HUES64 (cell line): Measurements from ENCODE around the gene CMA1.
"Not testable (repeated sequence)": the region's sequence is repeated elsewhere in the genome, so short reads cannot be mapped to it uniquely, and the experiment has no call there.

ENCODE experiments used
- H3K27ac ChIP-seq: 2 replicates; pipeline ENCODE4 v1.7.0; 2013; ENCODE audit warnings: low read depth, low read length, inconsistent platforms
- H3K27me3 ChIP-seq: 2 replicates; pipeline ENCODE4 v1.6.1; 2013; ENCODE audit warnings: mild to moderate bottlenecking, low read length; ENCODE audit not compliant: insufficient read depth
- H3K36me3 ChIP-seq: 2 replicates; pipeline ENCODE4 v1.6.1; 2013; ENCODE audit warnings: mild to moderate bottlenecking, low read length; ENCODE audit not compliant: insufficient read depth
- H3K4me1 ChIP-seq: 2 replicates; pipeline ENCODE4 v1.6.1; 2013; ENCODE audit warnings: mild to moderate bottlenecking, low read length, moderate library complexity; ENCODE audit not compliant: insufficient read depth
- H3K4me3 ChIP-seq: 2 replicates; pipeline ENCODE4 v1.5.1; 2013; ENCODE audit warnings: mild to moderate bottlenecking, low read length, moderate library complexity
- H3K9ac ChIP-seq: 2 replicates; pipeline ENCODE4 v1.6.1; 2013; ENCODE audit warnings: mild to moderate bottlenecking, low read depth, low read length
- H3K9me3 ChIP-seq: 2 replicates; pipeline ENCODE4 v1.6.1; 2013; ENCODE audit warnings: low read depth, low read length; ENCODE audit not compliant: insufficient read depth
- WGBS: fragments of 150-250, 120-280 bp; methylation state at CpG from one replicate; pipeline ENCODE4 v1.1.7; 2013; ENCODE audit warnings: missing lambda C conversion rate; 5-methylcytosine and 5-hydroxymethylcytosine counted together

The CMA1 gene

DNA sequence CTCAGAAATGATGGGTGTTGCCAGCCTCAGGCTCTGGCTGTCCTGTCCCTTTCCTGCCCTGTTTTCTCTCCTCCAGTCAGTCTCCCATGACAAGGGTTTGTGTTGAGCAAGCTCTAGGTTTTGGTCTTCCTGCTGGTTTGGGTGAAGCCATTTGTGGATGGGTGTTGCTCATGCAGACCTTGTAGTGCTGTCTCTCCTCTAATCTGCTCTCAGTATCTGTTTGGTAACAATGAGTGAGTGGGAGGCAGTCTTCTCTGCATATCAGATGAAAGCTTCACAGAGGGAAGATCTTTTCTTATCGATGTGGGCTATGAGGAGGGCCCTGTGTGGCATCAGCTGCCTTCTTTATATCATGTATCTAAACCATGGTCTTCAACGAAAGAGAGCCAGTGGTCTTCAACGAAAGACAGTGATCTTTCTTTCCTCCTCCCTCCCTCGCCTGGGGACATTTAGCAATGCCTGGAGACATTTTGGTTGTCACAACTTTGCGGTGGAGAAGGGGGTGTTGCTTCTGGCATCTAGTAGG, 3.6 kb downstream of the CMA1 start:
- Histone ChIP-seq H3K9me3 (no peaks in the 10 kb centered on the region), H3K4me1 (no peaks in the 10 kb centered on the region), H3K36me3 (no peaks in the 10 kb centered on the region), H3K27ac (no peak overlapping the region), H3K4me3 (no peak overlapping the region), H3K9ac (no peak overlapping the region), H3K27me3 (no peaks in the 10 kb centered on the region)
- WGBS: 87% methylated on average over 4 of the region's 5 CpGs

DNA sequence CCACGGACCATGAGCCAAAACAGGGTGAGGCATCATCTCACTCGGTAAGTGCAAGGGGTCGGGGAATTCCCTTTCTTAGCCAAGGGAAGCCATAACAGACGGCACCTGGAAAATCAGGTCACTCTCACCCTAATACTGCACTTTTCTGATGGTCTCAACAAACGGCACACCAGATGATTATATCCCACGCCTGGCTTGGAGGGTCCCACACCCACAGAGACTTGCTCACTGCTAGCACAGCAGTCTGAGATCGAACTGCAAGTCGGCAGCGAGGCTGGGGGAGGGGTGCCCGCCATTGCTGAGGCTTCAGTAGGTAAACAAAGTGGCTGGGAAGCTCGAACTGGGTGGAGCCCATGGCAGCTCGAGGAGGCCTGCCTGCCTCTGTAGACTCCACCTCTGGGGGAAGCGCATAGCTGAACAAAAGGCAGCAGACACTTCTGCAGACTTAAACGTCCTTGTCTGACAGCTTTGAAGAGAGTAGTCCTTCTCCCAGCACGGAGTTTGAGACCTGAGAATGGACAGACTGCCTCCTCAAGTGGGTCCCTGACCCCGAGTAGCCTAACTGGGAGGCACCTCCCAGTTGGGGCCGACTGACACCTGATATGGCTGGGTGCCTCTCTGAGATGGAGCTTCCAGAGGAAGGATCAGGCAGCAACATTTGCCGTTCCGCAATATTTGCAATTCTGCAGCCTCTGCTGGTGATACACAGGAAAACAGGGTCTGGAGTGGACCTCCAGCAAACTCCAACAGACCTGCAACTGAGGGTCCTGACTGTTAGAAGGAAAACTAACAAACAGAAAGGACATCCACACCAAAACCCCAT, 16.3 kb downstream of the CMA1 start:
- not testable (repeated sequence) for H3K27ac ChIP-seq, H3K4me3 ChIP-seq, H3K9me3 ChIP-seq, H3K27me3 ChIP-seq, H3K4me1 ChIP-seq, H3K9ac ChIP-seq, H3K36me3 ChIP-seq
- WGBS: 72% methylated on average over 19 of the region's 19 CpGs

DNA sequence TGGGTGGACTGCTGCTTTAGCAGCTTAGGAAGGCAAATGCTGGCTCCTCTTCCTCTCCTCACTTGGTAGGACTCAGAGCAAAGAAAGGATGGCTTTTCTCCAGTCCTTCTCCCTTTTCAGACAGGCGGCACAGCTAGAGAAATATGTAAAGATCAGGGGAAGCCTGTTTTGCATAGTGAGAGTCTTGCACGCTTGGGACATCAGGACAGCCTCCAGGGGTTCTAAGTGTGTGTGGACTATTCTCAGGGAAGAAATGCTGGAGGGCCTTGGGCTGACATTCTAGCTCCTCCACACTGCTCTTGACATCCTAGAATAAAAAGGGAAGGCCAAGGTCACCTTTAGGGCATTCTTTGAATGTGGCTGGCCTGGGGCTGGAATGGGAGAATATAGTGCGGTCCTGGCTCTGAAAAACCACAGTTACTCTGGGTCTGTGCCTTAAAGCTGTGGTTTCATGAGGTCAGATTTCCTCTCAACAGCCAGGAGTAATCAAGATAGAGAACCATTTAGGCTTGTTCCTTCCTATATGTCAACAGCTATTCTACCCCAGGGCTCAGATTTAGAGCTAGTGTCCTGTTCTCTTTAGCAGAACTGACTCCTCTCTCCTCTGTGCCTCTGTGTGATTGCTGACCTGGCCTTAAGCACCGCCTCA, 24.3 kb downstream of the CMA1 start:
- H3K4me3 ChIP-seq: no peak overlapping the region
- H3K27me3 ChIP-seq: no peaks in the 10 kb centered on the region
- no peak overlapping the region for H3K27ac ChIP-seq
- no peaks in the 10 kb centered on the region for H3K36me3 ChIP-seq
- no peaks in the 10 kb centered on the region for H3K9me3 ChIP-seq
- H3K4me1 ChIP-seq: no peaks in the 10 kb centered on the region
- WGBS: 62% methylated on average over 4 of the region's 4 CpGs
- H3K9ac ChIP-seq: no peak overlapping the region

DNA sequence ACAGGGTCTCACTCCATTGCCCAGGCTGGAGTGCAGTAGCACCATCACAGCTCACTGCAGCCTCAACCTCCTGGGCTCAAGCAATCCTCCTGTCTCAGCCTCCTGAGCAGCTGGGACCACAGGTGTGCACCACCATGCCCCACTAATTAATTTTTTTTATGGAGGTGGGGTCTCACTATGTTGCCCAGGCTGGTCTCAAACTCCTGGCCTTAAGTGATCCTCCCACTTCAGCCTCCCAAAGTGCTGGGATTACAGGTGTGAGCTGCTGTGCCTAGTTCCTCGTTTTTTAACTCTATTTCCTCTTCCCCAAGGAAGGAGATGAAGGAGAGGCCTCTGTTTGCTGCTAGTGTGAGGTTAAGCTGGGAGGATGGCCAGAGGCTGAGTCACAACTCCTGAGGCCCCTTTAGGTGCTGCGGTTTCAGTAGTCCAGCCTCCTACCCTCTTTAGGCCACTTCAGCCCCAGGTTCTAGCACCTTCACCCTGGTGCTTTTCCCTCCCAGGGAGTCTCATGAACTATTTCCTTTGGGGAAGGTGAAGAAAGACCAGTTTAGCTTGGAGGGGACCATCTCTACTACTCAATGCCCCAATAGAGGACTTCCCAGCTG, 25.3 kb downstream of the CMA1 start:
- H3K27me3 ChIP-seq, H3K4me3 ChIP-seq, H3K36me3 ChIP-seq, H3K9me3 ChIP-seq, H3K4me1 ChIP-seq, H3K9ac ChIP-seq, H3K27ac ChIP-seq: not testable (repeated sequence)
- 100% methylated on average over 1 of the region's 2 CpGs for WGBS

DNA sequence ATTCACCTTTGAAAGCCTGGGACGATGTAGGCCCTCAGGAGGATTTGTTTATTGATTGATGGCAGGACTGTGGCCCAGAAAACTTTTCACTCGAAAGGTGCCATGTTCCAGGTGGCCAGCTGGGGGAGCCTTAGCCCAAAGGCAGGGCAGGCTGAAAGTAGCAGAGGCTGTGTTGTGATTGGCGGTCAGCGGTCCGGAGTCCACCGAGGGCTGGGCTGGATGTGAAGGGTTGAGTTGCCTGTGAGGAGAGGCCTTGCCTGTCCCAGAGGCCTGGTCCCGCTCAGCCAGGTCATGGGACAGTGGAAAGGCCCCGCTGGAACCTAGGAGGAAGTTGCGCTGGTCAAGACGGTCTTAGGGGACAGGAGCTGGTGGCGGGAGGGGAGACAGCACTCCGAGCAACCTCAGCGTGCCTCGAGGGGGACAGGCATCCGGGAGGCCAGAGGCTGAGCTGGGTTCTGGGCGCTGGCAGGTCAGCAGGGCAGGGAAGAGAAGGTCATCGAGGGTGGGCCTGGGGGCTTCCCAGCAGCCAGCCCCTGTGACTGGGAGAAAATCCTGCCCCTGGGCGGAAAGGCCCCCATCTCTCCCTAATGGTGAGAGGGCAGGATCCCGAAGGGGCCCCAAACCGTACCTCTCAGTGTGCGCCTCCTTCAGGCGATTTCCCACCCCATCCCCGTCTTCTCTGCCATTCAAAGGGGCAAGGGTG, 26.3 kb downstream of the CMA1 start:
- WGBS: 67% methylated on average over 23 of the region's 23 CpGs
- H3K27ac ChIP-seq: no peak overlapping the region
- H3K4me1 ChIP-seq: no peaks in the 10 kb centered on the region
- no peaks in the 10 kb centered on the region for H3K9me3 ChIP-seq
- H3K36me3 ChIP-seq: no peaks in the 10 kb centered on the region
- H3K4me3 ChIP-seq: no peak overlapping the region
- H3K9ac ChIP-seq: no peak overlapping the region
- no peaks in the 10 kb centered on the region for H3K27me3 ChIP-seq

DNA sequence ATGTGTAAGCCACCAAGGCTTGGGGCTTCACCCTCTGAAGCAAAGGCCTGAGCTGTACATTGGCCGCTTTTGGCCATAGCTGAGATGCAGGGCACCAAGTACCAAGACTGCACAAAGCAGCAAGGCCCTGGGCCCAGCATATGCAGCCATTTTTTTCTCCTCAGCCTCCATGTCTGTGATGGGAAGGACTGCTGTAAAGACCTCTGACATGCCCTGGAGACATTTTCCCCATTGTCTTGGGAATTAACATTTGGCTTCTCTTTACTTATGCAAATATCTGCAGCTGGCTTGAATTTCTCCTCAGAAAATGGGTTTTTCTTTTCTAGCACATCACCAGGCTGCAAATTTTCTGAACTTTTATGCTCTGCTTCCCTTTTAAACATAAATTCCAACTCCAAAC, 28.1 kb downstream of the CMA1 start:
- WGBS: 0% methylated on average over 1 of the region's 1 CpG
- not testable (repeated sequence) for H3K27me3 ChIP-seq, H3K27ac ChIP-seq

DNA sequence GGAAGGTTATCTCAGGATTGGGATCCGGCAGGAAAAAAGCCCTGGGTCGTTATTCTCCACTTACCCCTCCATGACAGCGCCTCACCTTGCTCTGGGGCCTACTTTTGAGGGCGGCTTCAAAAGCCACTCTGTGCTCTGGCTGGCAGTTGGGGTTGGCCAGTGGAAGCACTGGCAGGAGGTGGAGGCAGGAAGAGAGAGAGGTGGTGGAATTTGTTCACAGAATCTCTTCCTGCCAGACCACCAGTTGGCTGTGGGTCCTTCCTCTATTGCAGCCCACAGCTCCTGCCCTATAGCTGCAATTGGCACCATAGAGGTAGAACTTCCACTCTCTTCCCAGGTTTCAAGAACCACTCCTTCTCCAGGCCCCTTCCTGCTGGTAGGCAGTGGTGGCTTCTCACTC, 32.8 kb downstream of the CMA1 start:
- H3K9ac ChIP-seq: no peak overlapping the region
- H3K4me1 ChIP-seq: no peaks in the 10 kb centered on the region
- 92% methylated on average over 4 of the region's 4 CpGs for WGBS
- H3K27ac ChIP-seq: no peak overlapping the region
- no peak overlapping the region for H3K4me3 ChIP-seq
- H3K9me3 ChIP-seq: no peaks in the 10 kb centered on the region
- no peaks in the 10 kb centered on the region for H3K27me3 ChIP-seq
- H3K36me3 ChIP-seq: no peaks in the 10 kb centered on the region

More for the DNA sequence above, 28.1 kb downstream of the CMA1 start:
- not testable (repeated sequence) for H3K36me3 ChIP-seq, H3K4me3 ChIP-seq, H3K9ac ChIP-seq, H3K9me3 ChIP-seq, H3K4me1 ChIP-seq

DNA sequence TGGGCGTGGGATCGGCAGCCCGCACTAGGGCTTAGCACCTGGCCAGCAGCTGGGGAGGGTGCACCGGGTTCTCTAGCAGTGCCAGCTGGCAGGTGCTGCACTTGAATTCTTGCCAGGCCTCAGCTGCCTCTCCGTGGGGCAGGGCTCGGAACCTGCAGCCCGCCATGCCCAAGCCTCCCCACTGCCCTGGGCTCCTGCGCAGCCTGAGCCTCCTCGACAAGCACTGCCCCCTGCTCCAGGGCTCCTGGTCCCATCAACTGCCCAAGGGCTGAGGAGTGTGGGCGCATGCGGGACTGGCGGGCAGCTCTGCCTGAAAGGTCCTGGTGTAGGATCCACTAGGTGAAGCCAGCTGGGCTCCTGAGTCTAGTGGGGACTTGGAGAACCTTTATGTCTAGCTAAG, 34.9 kb downstream of the CMA1 start:
- no peaks in the 10 kb centered on the region for H3K9me3 ChIP-seq
- H3K4me3 ChIP-seq: no peak overlapping the region
- no peak overlapping the region for H3K9ac ChIP-seq
- no peaks in the 10 kb centered on the region for H3K36me3 ChIP-seq
- H3K27ac ChIP-seq: no peak overlapping the region
- WGBS: 63% methylated on average over 12 of the region's 12 CpGs
- H3K4me1 ChIP-seq: no peaks in the 10 kb centered on the region
- no peaks in the 10 kb centered on the region for H3K27me3 ChIP-seq

DNA sequence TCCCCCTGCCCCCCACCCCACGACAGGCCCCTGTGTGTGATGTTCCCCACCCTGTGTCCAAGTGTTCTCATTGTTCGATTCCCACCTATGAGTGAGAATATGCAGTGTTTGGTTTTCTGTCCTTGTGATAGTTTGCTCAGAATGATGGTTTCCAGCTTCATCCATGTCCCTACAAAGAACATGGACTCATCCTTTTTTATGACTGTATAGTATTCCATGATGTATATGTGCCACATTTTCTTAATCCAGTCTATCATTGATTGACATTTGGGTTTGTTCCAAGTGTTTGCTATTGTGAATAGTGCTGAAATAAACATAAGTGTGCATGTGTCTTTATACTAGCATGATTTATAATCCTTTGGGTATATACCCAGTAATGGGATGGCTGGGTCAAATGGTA, 37.6 kb downstream of the CMA1 start:
- H3K4me3 ChIP-seq, H3K4me1 ChIP-seq, H3K9me3 ChIP-seq, H3K9ac ChIP-seq, H3K36me3 ChIP-seq, H3K27ac ChIP-seq, H3K27me3 ChIP-seq: not testable (repeated sequence)
- no CpG with 5 or more reads among the region's 2 CpGs for WGBS

DNA sequence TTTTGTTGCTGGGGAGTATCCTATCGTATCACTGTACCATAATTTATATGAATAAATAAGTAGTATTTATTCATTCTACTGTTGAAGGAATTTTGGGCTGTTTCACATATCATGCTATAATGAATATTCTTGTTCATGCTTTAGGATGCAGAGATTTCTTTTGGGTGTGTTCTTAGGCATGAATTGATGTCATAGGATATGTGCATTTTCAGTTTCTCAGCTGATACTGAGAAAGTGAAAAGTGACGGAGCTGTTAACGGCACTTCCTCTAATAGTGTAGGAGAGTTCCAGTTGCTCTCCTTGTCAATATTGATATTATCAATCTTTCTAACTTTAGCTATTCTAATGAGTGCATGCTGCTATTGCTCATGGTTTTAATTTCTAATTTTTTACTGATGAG, 42.3 kb downstream of the CMA1 start:
- 90% methylated on average over 2 of the region's 3 CpGs for WGBS
- no peaks in the 10 kb centered on the region for H3K9me3 ChIP-seq

DNA sequence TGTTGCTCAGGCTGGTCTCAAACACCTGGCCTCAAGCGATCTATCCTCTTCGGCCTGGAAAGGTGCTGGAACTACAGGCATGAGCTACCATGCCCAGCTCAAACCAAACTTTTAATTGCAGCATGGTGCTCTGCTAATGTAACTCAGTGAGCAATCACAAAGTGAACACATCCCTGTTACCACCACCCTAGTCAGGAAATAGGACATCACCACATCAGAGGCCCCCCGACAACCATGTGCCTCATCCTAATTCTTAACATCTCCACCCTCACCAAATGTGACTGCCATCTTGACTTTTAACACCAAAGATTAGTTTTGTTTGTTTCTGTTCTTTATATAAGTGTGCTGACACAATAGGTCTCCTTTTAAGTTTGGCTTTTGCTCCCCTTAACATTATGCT, 42.7 kb downstream of the CMA1 start:
- no peaks in the 10 kb centered on the region for H3K4me1 ChIP-seq
- 91% methylated on average over 3 of the region's 3 CpGs for WGBS
- no peaks in the 10 kb centered on the region for H3K9me3 ChIP-seq
- H3K27ac ChIP-seq: no peak overlapping the region
- H3K27me3 ChIP-seq: no peaks in the 10 kb centered on the region
- no peak overlapping the region for H3K4me3 ChIP-seq
- no peaks in the 10 kb centered on the region for H3K36me3 ChIP-seq
- H3K9ac ChIP-seq: no peak overlapping the region

More for the DNA sequence above, 42.3 kb downstream of the CMA1 start:
- no peak overlapping the region for H3K27ac ChIP-seq
- no peak overlapping the region for H3K9ac ChIP-seq
- no peaks in the 10 kb centered on the region for H3K4me1 ChIP-seq
- no peak overlapping the region for H3K4me3 ChIP-seq
- no peaks in the 10 kb centered on the region for H3K27me3 ChIP-seq
- no peaks in the 10 kb centered on the region for H3K36me3 ChIP-seq
